GM23248 (cell line): ENCODE data around the gene CADM1. TPM values are rescaled to one million over a fixed set of nuclear protein-coding genes. Genes with fewer than 3 reads are reported as not detected.

Experiments
- DNase-seq: peaks from one replicate; pipeline ENCODE4 v3.0.0-alpha.2; 2015
- H2AFZ ChIP-seq: fragments of 200-600 bp; sonication (generic); 2 replicates; pipeline ENCODE4 v1.6.1; 2016; ENCODE audit warnings: antibody characterized with exemption
- H3F3A ChIP-seq: fragments of 200-600 bp; sonication (generic); 2 replicates; pipeline ENCODE4 v1.6.1; 2016; ENCODE audit warnings: mild to moderate bottlenecking, antibody characterized with exemption, mixed run types; ENCODE audit not compliant: insufficient read depth
- H3K27ac ChIP-seq: fragments of 200-600 bp; sonication (generic); 2 replicates; pipeline ENCODE4 v1.5.1; 2016; ENCODE audit warnings: mild to moderate bottlenecking
- H3K27me3 ChIP-seq: fragments of 200-600 bp; sonication (generic); replicated peaks from 2 replicates; pipeline ENCODE4 v1.6.1; 2016; ENCODE audit warnings: mild to moderate bottlenecking; ENCODE audit not compliant: insufficient read depth
- H3K36me3 ChIP-seq: fragments of 200-600 bp; sonication (generic); 2 replicates; pipeline ENCODE4 v1.6.1; 2016; ENCODE audit warnings: low read depth, mild to moderate bottlenecking
- H3K4me1 ChIP-seq: fragments of 200-600 bp; sonication (generic); 2 replicates; pipeline ENCODE4 v1.6.1; 2016; ENCODE audit warnings: mild to moderate bottlenecking; ENCODE audit not compliant: insufficient read depth
- H3K4me2 ChIP-seq: fragments of 200-600 bp; sonication (generic); one replicate; pipeline ENCODE4 v1.6.1; 2016; ENCODE audit warnings: mild to moderate bottlenecking; ENCODE audit not compliant: unreplicated experiment
- H3K4me3 ChIP-seq: fragments of 200-600 bp; sonication (generic); 2 replicates; pipeline ENCODE4 v1.5.1; 2016; ENCODE audit warnings: mild to moderate bottlenecking
- H3K79me2 ChIP-seq: fragments of 200-600 bp; sonication (generic); 2 replicates; pipeline ENCODE4 v1.6.1; 2016; ENCODE audit warnings: mild to moderate bottlenecking; ENCODE audit not compliant: insufficient read depth
- H3K9ac ChIP-seq: fragments of 200-600 bp; sonication (generic); 2 replicates; pipeline ENCODE4 v1.6.1; 2016; ENCODE audit warnings: mild to moderate bottlenecking
- H3K9me2 ChIP-seq: fragments of 200-600 bp; sonication (generic); 2 replicates; pipeline ENCODE4 v1.6.1; 2016; ENCODE audit warnings: mixed run types, mild to moderate bottlenecking, moderate library complexity; ENCODE audit not compliant: insufficient read depth
- H3K9me3 ChIP-seq: fragments of 200-600 bp; sonication (generic); one replicate; pipeline ENCODE4 v1.6.1; 2017; ENCODE audit warnings: low read depth
- H4K20me1 ChIP-seq: fragments of 200-600 bp; sonication (generic); 2 replicates; pipeline ENCODE4 v1.6.0; 2016; ENCODE audit not compliant: insufficient read depth
- EZH2 ChIP-seq: fragments of 200-600 bp; sonication (generic); IDR thresholded peaks from 2 replicates; pipeline ENCODE4 v1.6.1; 2018; ENCODE audit warnings: antibody characterized with exemption, mild to moderate bottlenecking; ENCODE audit not compliant: insufficient read depth, poor library complexity, severe bottlenecking
- EZH2phosphoT487 ChIP-seq: fragments of 200-600 bp; sonication (generic); IDR thresholded peaks from 2 replicates; pipeline ENCODE4 v1.6.1; 2018; ENCODE audit warnings: antibody characterized with exemption, moderate library complexity, mild to moderate bottlenecking, low read depth; ENCODE audit not compliant: insufficient read depth
- WGBS, 2 experiments: methylation state at CpG; one replicate each; pipeline ENCODE4 v1.1.6; 2015 to 2017; ENCODE audit warnings: low lambda C conversion rate in 2 of 2, low coverage in 1 of 2; ENCODE audit errors: missing lambda C conversion rate in 2 of 2; 5-methylcytosine and 5-hydroxymethylcytosine counted together
- in situ Hi-C: fragments of 300-500 bp; cut with MboI; formaldehyde crosslinking; loops from 2 replicates; pipeline ENCODE4 v1.15.0; 2020
- polyA plus RNA-seq: library from polyadenylated mRNA; unstranded; fragments of >200 nt; fragmentation: Nextera tagmentation; extraction: Ambion mirVana; gene quantifications from 2 replicates; pipeline ENCODE4 v1.2.1, GENCODE V29; 2016
- small RNA-seq: library from RNA; depleted of rRNA; stranded (forward); fragments of <200 nt; gene quantifications from one replicate; pipeline ENCODE3, GENCODE V24; 2014; ENCODE audit warnings: low read depth, low replicate concordance
- total RNA-seq: library from RNA; depleted of rRNA; stranded (reverse); fragments of >200 nt; shearing (Covaris generic); gene quantifications from 2 replicates; pipeline ENCODE4 v1.2.3, GENCODE V29; 2014

The CADM1 gene
- total and polyA plus RNA-seq, 2 experiments from 2014 or later, result 0.83 to 1.4 TPM

- peaks cover 9% of the 10 kb centered on the region; the same call in 1 of the 2 replicates for H3K27me3 ChIP-seq
- H3F3A ChIP-seq, result no peaks in the 10 kb centered on the region
- H2AFZ ChIP-seq, result no peak overlapping the region
- H3K4me2 ChIP-seq, result no peak overlapping the region
- no peaks in the 10 kb centered on the region for H3K9me3 ChIP-seq
- no peak for DNase-seq
- H3K9ac ChIP-seq, result no peak overlapping the region
- WGBS, 2 experiments, result 38 to 39% methylated on average over 7 of the region's 7 CpGs
- no peak for TF ChIP-seq EZH2
- in situ Hi-C loops, result no loop called here
- H3K9me2 ChIP-seq, result no peaks in the 10 kb centered on the region
- no peak overlapping the region for H3K27ac ChIP-seq
- no peaks in the 10 kb centered on the region for H3K36me3 ChIP-seq
- no peaks in the 10 kb centered on the region for H3K79me2 ChIP-seq
- H4K20me1 ChIP-seq, result no peaks in the 10 kb centered on the region
- H3K4me1 ChIP-seq, result no peaks in the 10 kb centered on the region
- no peak overlapping the region for H3K4me3 ChIP-seq
These were observed 380.6 kb downstream of the CADM1 start for GRCh38 chr11:115123641-115124040.

GRCh38 chr11:115122274-115122673 is 381.9 kb downstream of the CADM1 start:
- WGBS, 2 experiments, result 53 to 60% methylated on average over 3 of the region's 3 CpGs
- in situ Hi-C loops, result no loop called here

More at GRCh38 chr11:115122274-115122673, 381.9 kb downstream of the CADM1 start:
- Histone ChIP-seq H3K36me3 (no peaks in the 10 kb centered on the region), H3K9me3 (no peaks in the 10 kb centered on the region), H3K4me2 (no peak overlapping the region), H3K27me3 (peaks cover 9% of the 10 kb centered on the region; the same call in 1 of the 2 replicates), H3K9ac (no peak overlapping the region), H3K27ac (no peak overlapping the region), H3F3A (no peaks in the 10 kb centered on the region), H4K20me1 (no peaks in the 10 kb centered on the region), H2AFZ (no peak overlapping the region), H3K4me3 (no peak overlapping the region), H3K4me1 (no peaks in the 10 kb centered on the region), H3K79me2 (no peaks in the 10 kb centered on the region), H3K9me2 (no peaks in the 10 kb centered on the region)
- no peak for TF ChIP-seq EZH2phosphoT487
- TF ChIP-seq EZH2, result no peak
- DNase-seq, result no peak

Small RNAs within 50 kb of the gene (small RNA-seq; reads per million reads assigned to genes)
- gene RF01293, result not detected
